Spinal cord (tissue), 10 donors: ENCODE measurements around the gene ZBTB4. TPM values are rescaled to one million over a fixed set of nuclear protein-coding genes. Genes with fewer than 3 reads are reported as not detected.

Experiments
- DNase-seq, 6 donors: peaks; one replicate each; pipeline versions ENCODE4 v3.0.0 to v3.0.0-alpha.2; 2013 to 2015; ENCODE audit warnings: low spot score in 6 of 6, low read depth in 4 of 6
- H3K27ac ChIP-seq: one replicate; pipeline ENCODE4 v1.5.1; 2013; ENCODE audit warnings: low read depth, low read length, control low read depth
- H3K27me3 ChIP-seq: one replicate; pipeline ENCODE4 v1.6.1; 2013; ENCODE audit warnings: low read length; ENCODE audit not compliant: control insufficient read depth, insufficient read depth
- H3K36me3 ChIP-seq: one replicate; pipeline ENCODE4 v1.6.1; 2013; ENCODE audit warnings: low read length; ENCODE audit not compliant: control insufficient read depth, insufficient read depth
- H3K4me1 ChIP-seq: one replicate; pipeline ENCODE4 v1.6.1; 2013; ENCODE audit warnings: low read length; ENCODE audit not compliant: control insufficient read depth, insufficient read depth
- H3K4me3 ChIP-seq: one replicate; pipeline ENCODE4 v1.5.1; 2013; ENCODE audit warnings: low read depth, low read length, control low read depth
- H3K9me3 ChIP-seq: one replicate; pipeline ENCODE4 v1.6.1; 2013; ENCODE audit warnings: low read length; ENCODE audit not compliant: control insufficient read depth, insufficient read depth
- WGBS: methylation state at CpG from one replicate; pipeline ENCODE4 v1.1.5; 2013; ENCODE audit warnings: missing lambda C conversion rate; ENCODE audit not compliant: insufficient coverage; 5-methylcytosine and 5-hydroxymethylcytosine counted together
- long read RNA-seq, 4 donors: transcript quantifications; one replicate each; lab custom pipeline, GENCODE V29; 2026
- polyA plus RNA-seq, 2 donors: library from polyadenylated mRNA; unstranded; fragments of 120-200 nt; gene quantifications; one replicate each; pipeline ENCODE4 v1.2.1, GENCODE V29; 2013; ENCODE audit not compliant: insufficient read length in 2 of 2
- total RNA-seq, 2 donors: library from RNA; depleted of rRNA in 1 of 2; stranded (reverse); fragments of 120-200 nt in 1 of 2; fragments of >200 nt in 1 of 2; gene quantifications; one replicate each; pipeline versions ENCODE4 v1.2.3 to v1.2.4, GENCODE V29; 2013 to 2014
- donor health status: healthy.

Gene ZBTB4
- 10 to 100 TPM; 19.8 to 32.6 TPM for total RNA-seq
- polyA plus RNA-seq = 10 to 100 TPM; 59.6 to 60.6 TPM
- long read RNA-seq, donor 1, full-length matches to known transcripts = 10 of 10 reads
- long read RNA-seq, donor 1, partial matches to known transcripts = 0 of 10 reads
- long read RNA-seq, donor 1, other reads (novel, unspliced or antisense) = 0 of 10 reads
- long read RNA-seq, donor 2, full-length matches to known transcripts = 3 of 14 reads
- long read RNA-seq, donor 2, partial matches to known transcripts = 11 of 14 reads
- long read RNA-seq, donor 2, other reads (novel, unspliced or antisense) = 0 of 14 reads
- long read RNA-seq, donor 3, full-length matches to known transcripts = 3 of 9 reads
- long read RNA-seq, donor 3, partial matches to known transcripts = 6 of 9 reads
- long read RNA-seq, donor 3, other reads (novel, unspliced or antisense) = 0 of 9 reads
- long read RNA-seq, donor 4, full-length matches to known transcripts = 10 of 101 reads
- long read RNA-seq, donor 4, partial matches to known transcripts = 91 of 101 reads
- long read RNA-seq, donor 4, other reads (novel, unspliced or antisense) = 0 of 101 reads

- no peaks in the 10 kb centered on the region for H3K27me3 ChIP-seq
- peaks cover 63% of the 10 kb centered on the region for H3K4me1 ChIP-seq
- peaks cover 7% of the 10 kb centered on the region for H3K36me3 ChIP-seq
- whole genome bisulfite sequencing = 0% methylated on average over 77 of the region's 92 CpGs
- peak within 1 kb of the TSS; percentile 94 for H3K27ac ChIP-seq
- H3K9me3 ChIP-seq = no peaks in the 10 kb centered on the region
- DNase-seq = peak in 3 of 6 donors; percentile 47 to 84 (median 84)
- peak within 1 kb of the TSS; percentile 65 for H3K4me3 ChIP-seq
Measured at GRCh38 chr17:7479213-7480088, at the start of gene ZBTB4. Gene ZBTB4 (minus strand): TSS chr17:7479631. CDS start chr17:7466801, 12,830 bp downstream.

DNA sequence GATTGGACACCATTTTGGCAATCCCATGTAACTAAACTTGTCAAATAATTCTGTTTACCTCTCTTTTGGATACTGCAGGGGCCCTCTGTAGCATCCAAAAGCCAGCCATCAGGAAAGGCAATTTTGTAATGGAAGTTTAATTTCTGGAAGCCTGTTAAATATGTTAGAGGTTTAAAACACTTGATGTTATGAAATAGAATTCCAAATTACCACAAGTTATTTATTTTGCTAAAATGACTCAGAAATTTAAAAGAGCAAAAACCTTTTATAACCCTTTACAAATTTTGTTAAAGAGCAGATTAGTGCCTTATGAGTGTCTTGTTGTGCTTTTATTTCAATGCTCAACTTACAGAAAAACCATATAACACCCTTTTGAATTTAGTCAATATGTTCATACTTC is 49.4 kb upstream of the ZBTB4 start:
- no peaks in the 10 kb centered on the region for H3K4me1 ChIP-seq
- H3K4me3 ChIP-seq = no peak overlapping the region
- no peaks in the 10 kb centered on the region for H3K27me3 ChIP-seq
- H3K9me3 ChIP-seq = peaks cover 2% of the 10 kb centered on the region
- no peak for DNase-seq
- H3K36me3 ChIP-seq = no peaks in the 10 kb centered on the region
- H3K27ac ChIP-seq = no peak overlapping the region

- no peak for DNase-seq
- no peak overlapping the region for H3K4me3 ChIP-seq
- WGBS = 50% methylated on average over 9 of the region's 10 CpGs
Measured at GRCh38 chr17:7523033-7523432, 43.6 kb upstream of the ZBTB4 start.

DNA sequence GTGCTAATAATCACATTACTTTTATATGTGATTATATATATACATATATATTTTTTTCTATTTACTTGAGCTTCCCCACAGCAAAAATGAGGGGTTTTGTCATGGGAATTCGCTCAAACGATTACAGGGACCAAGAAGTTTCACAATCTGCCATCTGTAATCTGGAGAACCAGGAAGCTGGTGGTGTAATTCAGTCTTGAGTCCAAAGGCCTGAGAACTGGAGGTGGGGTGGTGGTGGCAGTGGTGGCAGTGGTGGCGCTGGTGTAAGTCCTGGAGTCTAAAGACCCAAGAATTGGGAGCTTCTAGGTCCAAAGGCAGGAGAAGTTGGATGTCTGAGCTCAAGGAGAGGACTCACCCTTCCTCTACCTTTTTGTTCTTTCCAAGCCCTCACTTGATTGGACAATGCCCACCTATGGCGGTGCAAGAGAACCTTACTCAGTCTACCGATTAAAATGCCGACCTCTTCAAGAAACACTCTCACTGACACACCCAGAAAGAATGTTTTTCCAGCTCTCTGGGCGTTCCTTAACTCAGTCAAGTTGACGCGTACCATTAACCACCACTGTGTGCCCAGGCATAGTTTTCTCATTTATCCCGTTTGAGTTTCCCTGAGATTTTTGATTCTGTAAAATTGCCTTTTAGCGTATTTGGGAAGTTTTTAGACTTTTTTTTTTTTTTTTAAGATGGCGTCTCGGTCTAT is 36.6 kb upstream of the ZBTB4 start:
- no peaks in the 10 kb centered on the region for H3K9me3 ChIP-seq
- DNase-seq = no peak
- no peak overlapping the region for H3K27ac ChIP-seq
- H3K36me3 ChIP-seq = peaks cover 42% of the 10 kb centered on the region
- H3K27me3 ChIP-seq = no peaks in the 10 kb centered on the region
- no peak overlapping the region for H3K4me3 ChIP-seq
- WGBS = 98% methylated on average over 7 of the region's 13 CpGs
- H3K4me1 ChIP-seq = no peaks in the 10 kb centered on the region

More at GRCh38 chr17:7523033-7523432, 43.6 kb upstream of the ZBTB4 start:
- H3K9me3 ChIP-seq = no peaks in the 10 kb centered on the region
- H3K36me3 ChIP-seq = no peaks in the 10 kb centered on the region
- no peaks in the 10 kb centered on the region for H3K4me1 ChIP-seq
- no peaks in the 10 kb centered on the region for H3K27me3 ChIP-seq
- no peak overlapping the region for H3K27ac ChIP-seq

- H3K36me3 ChIP-seq = peaks cover 63% of the 10 kb centered on the region
- no peak for DNase-seq
- no peaks in the 10 kb centered on the region for H3K9me3 ChIP-seq
- H3K27me3 ChIP-seq = no peaks in the 10 kb centered on the region
- H3K4me1 ChIP-seq = no peaks in the 10 kb centered on the region
- 81% methylated on average over 17 of the region's 17 CpGs for WGBS
- no peak overlapping the region for H3K4me3 ChIP-seq
- H3K27ac ChIP-seq = no peak overlapping the region
Measured at GRCh38 chr17:7513850-7514419, 34.5 kb upstream of the ZBTB4 start.

- DNase-seq = no peak
- H3K27me3 ChIP-seq = no peaks in the 10 kb centered on the region
- no peaks in the 10 kb centered on the region for H3K4me1 ChIP-seq
- H3K27ac ChIP-seq = no peak overlapping the region
- H3K4me3 ChIP-seq = no peak overlapping the region
- WGBS = 96% methylated on average over 20 of the region's 20 CpGs
- H3K9me3 ChIP-seq = no peaks in the 10 kb centered on the region
- H3K36me3 ChIP-seq = peaks cover 72% of the 10 kb centered on the region
Measured at GRCh38 chr17:7512824-7513540, 33.6 kb upstream of the ZBTB4 start.

DNA sequence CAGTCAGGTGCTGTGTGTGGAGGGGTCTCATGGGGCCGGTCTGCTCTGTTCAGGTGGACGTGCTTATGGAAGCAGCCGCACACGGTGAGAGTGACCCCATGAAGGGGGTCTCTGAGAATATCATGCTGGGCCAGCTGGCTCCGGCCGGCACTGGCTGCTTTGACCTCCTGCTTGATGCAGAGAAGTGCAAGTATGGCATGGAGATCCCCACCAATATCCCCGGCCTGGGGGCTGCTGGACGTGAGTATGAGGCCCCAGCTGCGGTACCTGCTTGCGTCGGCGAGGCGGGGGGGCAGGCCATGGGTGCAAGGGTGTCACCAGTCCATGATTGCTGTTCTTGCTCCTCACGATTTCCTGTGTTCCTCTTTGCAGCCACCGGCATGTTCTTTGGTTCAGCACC is 32.7 kb upstream of the ZBTB4 start:
- H3K9me3 ChIP-seq = no peaks in the 10 kb centered on the region
- no peak overlapping the region for H3K4me3 ChIP-seq
- H3K4me1 ChIP-seq = no peaks in the 10 kb centered on the region
- H3K36me3 ChIP-seq = peaks cover 80% of the 10 kb centered on the region
- no peak overlapping the region for H3K27ac ChIP-seq
- no peak for DNase-seq
- 97% methylated on average over 15 of the region's 15 CpGs for WGBS
- H3K27me3 ChIP-seq = no peaks in the 10 kb centered on the region

GRCh38 chr17:7511108-7511507 is 31.7 kb upstream of the ZBTB4 start:
- no peaks in the 10 kb centered on the region for H3K27me3 ChIP-seq
- no peak overlapping the region for H3K27ac ChIP-seq
- no peaks in the 10 kb centered on the region for H3K9me3 ChIP-seq
- no peaks in the 10 kb centered on the region for H3K4me1 ChIP-seq
- no peak for DNase-seq
- H3K36me3 ChIP-seq = peaks cover 83% of the 10 kb centered on the region
- no peak overlapping the region for H3K4me3 ChIP-seq
- WGBS = 92% methylated on average over 9 of the region's 10 CpGs
